Stimulated activated naive CD8-positive, alpha-beta T cell treated with anti-CD3 and anti-CD28 coated beads, Interleukin-15, Interleukin-2, amounts not matched to agents 100 ng/mL and 50 ng/mL, for 24 hours (primary cell): Measurements from ENCODE around the gene ELP5.

ENCODE experiments used
- H3K27ac Mint-ChIP-seq: one replicate; pipeline ENCODE4 v1.8.0; 2021; ENCODE audit warnings: mild to moderate bottlenecking, mixed read lengths
- H3K27me3 Mint-ChIP-seq: one replicate; pipeline ENCODE4 v1.8.0; 2021; ENCODE audit warnings: mixed read lengths
- H3K36me3 Mint-ChIP-seq: one replicate; pipeline ENCODE4 v1.8.0; 2021; ENCODE audit warnings: low read depth, mixed read lengths
- H3K4me1 Mint-ChIP-seq: one replicate; pipeline ENCODE4 v1.8.0; 2021; ENCODE audit warnings: low read depth, mixed read lengths
- H3K4me3 Mint-ChIP-seq: one replicate; pipeline ENCODE4 v1.8.0; 2021; ENCODE audit warnings: mild to moderate bottlenecking, mixed read lengths
- H3K9me3 Mint-ChIP-seq: one replicate; pipeline ENCODE4 v1.8.0; 2021; ENCODE audit warnings: mixed read lengths

ELP5 gene

GRCh38 chr17:7215652-7216180 is 36.3 kb upstream of the ELP5 start:
- Mint-ChIP-seq H3K27ac (peak overlapping the region; percentile 97), H3K4me3 (peak overlapping the region; percentile 88), H3K27me3 (no peaks in the 10 kb centered on the region), H3K36me3 (no peaks in the 10 kb centered on the region), H3K9me3 (no peaks in the 10 kb centered on the region), H3K4me1 (peaks cover 73% of the 10 kb centered on the region)

- Mint-ChIP-seq H3K4me1 (peaks cover 80% of the 10 kb centered on the region), H3K27ac (peak overlapping the region; percentile 65), H3K36me3 (no peaks in the 10 kb centered on the region), H3K4me3 (peak overlapping the region; percentile 61), H3K9me3 (no peaks in the 10 kb centered on the region), H3K27me3 (no peaks in the 10 kb centered on the region)
Observed at GRCh38 chr17:7216242-7217112, 35.5 kb upstream of the ELP5 start.

GRCh38 chr17:7217113-7217987 is 34.7 kb upstream of the ELP5 start:
- Mint-ChIP-seq H3K36me3 (no peaks in the 10 kb centered on the region), H3K9me3 (no peaks in the 10 kb centered on the region), H3K27ac (peak overlapping the region; percentile 65), H3K4me3 (peak overlapping the region; percentile 61), H3K27me3 (no peaks in the 10 kb centered on the region), H3K4me1 (peaks cover 75% of the 10 kb centered on the region)

DNA sequence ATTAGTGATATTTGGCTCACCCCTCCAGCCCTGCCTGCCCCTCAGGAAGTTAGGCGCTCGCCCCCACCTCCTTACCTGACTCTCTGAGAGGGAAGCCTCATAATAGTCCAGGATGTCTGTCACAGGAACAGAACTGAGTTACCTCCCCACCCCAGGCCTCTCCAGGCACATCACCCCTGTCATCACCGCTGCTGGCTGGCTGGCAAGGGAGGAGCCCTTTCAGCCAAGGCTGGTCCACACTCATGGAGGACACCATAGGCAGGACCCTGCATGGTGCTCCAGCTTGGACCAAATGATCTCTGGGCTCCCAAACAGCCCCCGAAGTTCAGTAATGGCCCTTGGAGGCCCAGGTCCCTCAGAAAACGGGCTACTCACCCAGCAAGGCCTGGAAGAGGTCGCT is 33.8 kb upstream of the ELP5 start:
- Mint-ChIP-seq H3K27ac (peak overlapping the region; percentile 28), H3K4me3 (peak overlapping the region; percentile 39), H3K9me3 (no peaks in the 10 kb centered on the region), H3K36me3 (peaks cover under 1% of the 10 kb centered on the region), H3K27me3 (no peaks in the 10 kb centered on the region), H3K4me1 (peaks cover 73% of the 10 kb centered on the region)

- Mint-ChIP-seq H3K27me3 (no peaks in the 10 kb centered on the region), H3K36me3 (peaks cover 7% of the 10 kb centered on the region), H3K9me3 (no peaks in the 10 kb centered on the region), H3K27ac (peak overlapping the region; percentile 93), H3K4me1 (peaks cover 68% of the 10 kb centered on the region), H3K4me3 (peak overlapping the region; percentile 91)
Observed at GRCh38 chr17:7218758-7219157, 33.3 kb upstream of the ELP5 start.

DNA sequence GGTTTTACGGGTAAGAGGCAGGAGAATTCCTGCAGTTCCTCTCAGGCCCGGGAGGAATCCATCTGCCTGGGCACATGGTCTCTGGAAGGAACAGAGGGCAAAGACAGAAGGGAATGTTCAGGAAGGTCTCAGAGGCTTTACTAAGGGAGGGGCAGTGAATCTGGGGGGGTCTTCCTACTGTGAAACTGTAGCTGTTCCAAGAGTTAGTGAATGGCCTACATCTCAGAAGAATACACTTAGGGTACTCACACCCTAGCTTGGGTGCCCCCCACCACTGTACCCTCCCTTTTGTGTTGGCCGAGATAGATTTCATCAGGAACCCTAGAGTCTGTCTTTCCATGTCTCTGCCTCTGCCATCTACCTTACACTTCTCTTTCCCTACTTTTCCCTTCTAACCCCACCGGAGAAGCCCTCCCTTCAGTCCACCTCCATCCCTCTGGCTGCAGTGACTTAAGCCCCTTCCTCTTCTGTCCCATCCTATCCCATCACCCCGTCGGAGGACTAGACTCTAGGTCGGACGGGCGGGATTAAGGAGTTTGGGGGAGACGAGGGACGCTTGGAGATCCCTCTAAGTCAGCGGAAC is 32.7 kb upstream of the ELP5 start:
- Mint-ChIP-seq H3K4me1 (peaks cover 62% of the 10 kb centered on the region), H3K4me3 (peak overlapping the region; percentile 91), H3K27ac (peak overlapping the region; percentile 93), H3K36me3 (peaks cover 10% of the 10 kb centered on the region), H3K27me3 (no peaks in the 10 kb centered on the region), H3K9me3 (no peaks in the 10 kb centered on the region)

DNA sequence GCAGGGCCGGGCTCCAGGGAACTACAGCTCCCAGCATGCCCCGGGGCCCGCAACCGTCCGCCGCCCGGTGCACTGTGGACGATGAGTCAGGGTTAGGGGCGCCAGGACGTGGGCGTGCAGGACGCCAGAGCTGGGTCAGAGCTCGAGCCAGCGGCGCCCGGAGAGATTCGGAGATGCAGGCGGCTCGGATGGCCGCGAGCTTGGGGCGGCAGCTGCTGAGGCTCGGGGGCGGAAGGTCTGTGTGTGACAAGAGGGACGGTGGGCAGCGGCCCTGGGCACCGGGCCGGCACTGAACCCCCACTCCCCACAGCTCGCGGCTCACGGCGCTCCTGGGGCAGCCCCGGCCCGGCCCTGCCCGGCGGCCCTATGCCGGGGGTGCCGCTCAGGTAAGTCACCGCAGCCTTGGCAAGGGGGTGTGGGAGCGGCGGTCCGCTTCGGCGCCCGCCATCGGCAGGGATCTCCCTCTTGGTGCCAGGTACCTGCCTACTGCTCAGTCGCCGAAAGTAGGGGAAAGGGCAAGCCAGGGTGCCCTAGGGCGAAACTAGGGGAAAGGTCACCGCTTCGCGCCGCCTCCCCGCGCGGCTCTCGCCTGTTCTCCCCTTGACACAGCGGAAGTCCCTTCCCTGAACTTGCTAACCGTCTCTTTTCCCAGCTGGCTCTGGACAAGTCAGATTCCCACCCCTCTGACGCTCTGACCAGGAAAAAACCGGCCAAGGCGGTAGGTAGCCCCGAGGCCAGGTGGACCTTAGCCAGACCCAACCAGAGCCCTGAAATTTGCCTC is 32.0 kb upstream of the ELP5 start, which contains the start of the genes ACADVL and DLG4:
ACADVL (plus strand) TSS at position 127 of the 781 bp plus-strand sequence; CDS start at position 174, 47 bp downstream.
DLG4 (minus strand) TSS at position 25 of the 781 bp plus-strand sequence.
- Mint-ChIP-seq H3K27ac (peak within 1 kb of the TSS; percentile 93), H3K9me3 (no peaks in the 10 kb centered on the region), H3K4me1 (peaks cover 56% of the 10 kb centered on the region)

DNA sequence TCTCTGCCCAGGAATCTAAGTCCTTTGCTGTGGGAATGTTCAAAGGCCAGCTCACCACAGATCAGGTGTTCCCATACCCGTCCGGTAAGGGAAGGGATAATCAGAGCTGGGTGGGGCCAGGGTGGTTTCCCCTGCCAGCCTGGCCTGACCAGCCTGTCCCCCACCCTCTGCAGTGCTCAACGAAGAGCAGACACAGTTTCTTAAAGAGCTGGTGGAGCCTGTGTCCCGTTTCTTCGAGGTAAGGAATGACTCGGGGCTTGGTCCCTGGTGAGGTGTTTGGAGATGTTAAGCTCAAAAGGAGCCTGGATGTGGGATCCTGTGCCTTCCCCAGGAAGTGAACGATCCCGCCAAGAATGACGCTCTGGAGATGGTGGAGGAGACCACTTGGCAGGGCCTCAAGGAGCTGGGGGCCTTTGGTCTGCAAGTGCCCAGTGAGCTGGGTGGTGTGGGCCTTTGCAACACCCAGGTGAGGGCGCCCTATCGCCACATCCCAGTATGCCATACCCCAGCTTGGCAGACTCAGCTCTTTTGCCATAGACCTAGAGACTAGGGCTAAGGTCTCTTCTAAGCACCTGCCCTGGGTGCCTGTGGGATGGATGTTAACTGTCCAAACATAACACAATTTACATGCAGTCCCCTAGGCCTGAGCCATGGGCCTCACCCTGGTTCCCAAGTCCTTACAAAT is 31.3 kb upstream of the ELP5 start:
- Mint-ChIP-seq H3K27me3 (no peaks in the 10 kb centered on the region), H3K27ac (peak overlapping the region; percentile 93), H3K4me1 (peaks cover 48% of the 10 kb centered on the region), H3K4me3 (peak overlapping the region; percentile 91), H3K9me3 (no peaks in the 10 kb centered on the region), H3K36me3 (peaks cover 10% of the 10 kb centered on the region)

More for the DNA sequence above, 32.0 kb upstream of the ELP5 start, which contains the start of the genes ACADVL and DLG4:
- Mint-ChIP-seq H3K36me3 (peaks cover 10% of the 10 kb centered on the region), H3K27me3 (no peaks in the 10 kb centered on the region), H3K4me3 (peak within 1 kb of the TSS; percentile 91)

DNA sequence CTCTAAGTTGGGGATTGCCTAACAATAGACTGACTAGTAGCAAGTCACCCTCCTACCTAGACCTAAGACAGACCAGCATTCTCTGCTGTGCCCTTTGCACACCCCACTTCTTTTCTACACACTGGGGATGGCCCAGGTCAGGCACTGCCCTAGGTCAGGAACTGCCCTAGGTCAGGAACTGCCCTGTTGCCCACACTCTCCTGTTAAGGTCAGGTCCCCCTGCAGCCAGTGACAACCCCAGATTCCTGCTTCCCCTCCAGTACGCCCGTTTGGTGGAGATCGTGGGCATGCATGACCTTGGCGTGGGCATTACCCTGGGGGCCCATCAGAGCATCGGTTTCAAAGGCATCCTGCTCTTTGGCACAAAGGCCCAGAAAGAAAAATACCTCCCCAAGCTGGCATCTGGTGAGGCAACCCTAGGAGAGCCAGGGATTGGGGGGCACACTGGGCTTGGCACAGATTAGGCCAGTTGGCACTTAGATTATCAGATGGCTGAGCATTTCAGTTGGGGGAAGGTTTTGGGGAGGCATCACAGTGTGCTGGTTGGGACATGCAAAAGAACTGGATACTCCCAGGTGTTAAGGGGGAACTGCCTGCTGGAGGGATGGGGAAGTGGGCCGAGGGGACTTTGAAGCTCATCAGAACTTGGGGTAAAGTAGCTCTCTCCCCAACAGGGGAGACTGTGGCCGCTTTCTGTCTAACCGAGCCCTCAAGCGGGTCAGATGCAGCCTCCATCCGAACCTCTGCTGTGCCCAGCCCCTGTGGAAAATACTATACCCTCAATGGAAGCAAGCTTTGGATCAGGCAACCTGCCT is 30.5 kb upstream of the ELP5 start:
- H3K4me3 Mint-ChIP-seq: peak overlapping the region; percentile 91
- no peaks in the 10 kb centered on the region for H3K9me3 Mint-ChIP-seq
- peak overlapping the region; percentile 93 for H3K27ac Mint-ChIP-seq
- peaks cover 41% of the 10 kb centered on the region for H3K4me1 Mint-ChIP-seq
- H3K36me3 Mint-ChIP-seq: peaks cover 13% of the 10 kb centered on the region
- no peaks in the 10 kb centered on the region for H3K27me3 Mint-ChIP-seq

GRCh38 chr17:7222093-7222971 is 29.7 kb upstream of the ELP5 start:
- H3K4me3 Mint-ChIP-seq: no peak overlapping the region
- no peaks in the 10 kb centered on the region for H3K27me3 Mint-ChIP-seq
- no peaks in the 10 kb centered on the region for H3K9me3 Mint-ChIP-seq
- peaks cover 19% of the 10 kb centered on the region for H3K36me3 Mint-ChIP-seq
- H3K4me1 Mint-ChIP-seq: peaks cover 36% of the 10 kb centered on the region
- no peak overlapping the region for H3K27ac Mint-ChIP-seq

- H3K36me3 Mint-ChIP-seq: peaks cover 22% of the 10 kb centered on the region
- H3K4me1 Mint-ChIP-seq: peaks cover 33% of the 10 kb centered on the region
- H3K9me3 Mint-ChIP-seq: no peaks in the 10 kb centered on the region
- no peak overlapping the region for H3K27ac Mint-ChIP-seq
- H3K4me3 Mint-ChIP-seq: no peak overlapping the region
- no peaks in the 10 kb centered on the region for H3K27me3 Mint-ChIP-seq
Observed at GRCh38 chr17:7222972-7223292, 29.1 kb upstream of the ELP5 start.

GRCh38 chr17:7223375-7223774 is 28.6 kb upstream of the ELP5 start:
- Mint-ChIP-seq H3K9me3 (no peaks in the 10 kb centered on the region), H3K4me3 (no peak overlapping the region), H3K27me3 (no peaks in the 10 kb centered on the region), H3K27ac (no peak overlapping the region), H3K36me3 (peaks cover 26% of the 10 kb centered on the region), H3K4me1 (peaks cover 33% of the 10 kb centered on the region)
